T-helper 22 cell (primary cell): ENCODE data around the gene HMGCL.
"Not testable (repeated sequence)": the region's sequence is repeated elsewhere in the genome, so short reads cannot be mapped to it uniquely, and the experiment has no call there.

ENCODE experiments used
- DNase-seq: peaks from one replicate; pipeline ENCODE4 v3.0.0-alpha.2; 2020; ENCODE audit warnings: low read depth

Gene HMGCL

DNA sequence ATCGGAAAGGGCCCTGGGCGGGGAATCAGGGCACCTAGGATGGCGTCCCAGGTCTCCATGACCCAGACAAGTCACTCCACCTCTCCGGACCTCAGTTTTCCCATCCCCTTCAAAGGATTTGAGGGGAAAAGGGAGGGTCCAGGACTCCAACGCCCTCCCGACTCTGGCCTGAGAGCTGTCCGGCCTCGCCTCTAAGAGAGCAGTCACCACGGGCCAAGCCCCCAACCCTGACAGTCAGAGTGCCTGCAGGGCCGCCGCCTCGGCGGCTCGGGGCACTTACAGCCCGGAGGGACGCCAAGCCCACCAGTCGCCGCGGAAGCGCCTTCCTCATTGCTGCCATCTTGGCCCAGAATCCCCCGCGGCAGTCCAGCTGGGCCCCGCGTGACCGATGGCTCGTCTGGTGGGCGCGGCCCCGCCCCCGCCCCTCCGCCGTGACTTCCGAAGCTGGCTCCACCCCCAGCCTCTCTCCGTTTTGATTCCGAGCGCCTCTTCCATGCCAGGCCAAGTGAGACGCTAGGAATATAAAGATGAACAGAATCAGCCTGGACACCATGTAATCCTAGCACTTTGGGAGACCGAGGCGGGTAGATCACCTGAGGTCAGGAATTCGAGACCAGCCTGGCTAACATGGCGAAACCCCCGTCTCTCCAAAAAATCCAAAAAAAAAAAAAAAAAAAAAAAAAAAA lies at the start of gene HMGCL:
HMGCL (minus strand) TSS at position 354 of the 686 bp plus-strand sequence; CDS start at position 340, 14 bp downstream.
- DNase-seq = peak; percentile 79

DNA sequence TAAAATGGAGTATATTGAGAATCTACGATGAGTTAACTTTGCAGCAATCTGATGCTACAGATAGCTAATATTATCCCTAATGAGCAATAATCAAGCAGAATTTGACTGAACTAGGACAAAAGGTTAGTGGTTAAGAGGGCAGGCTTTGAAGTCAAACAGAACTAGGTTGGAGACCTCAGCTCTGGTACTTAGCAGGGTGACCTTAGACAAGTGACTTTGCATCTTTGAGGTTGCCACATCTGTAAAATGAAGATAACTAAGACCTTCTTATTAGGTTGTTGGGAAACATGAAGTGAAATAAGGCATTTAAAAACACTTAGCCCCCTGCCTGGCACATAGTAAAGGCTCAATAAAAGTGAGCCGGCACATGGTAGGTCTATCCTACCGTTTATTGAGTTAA lies 47.2 kb upstream of the HMGCL start:
- no peak for DNase-seq

DNA sequence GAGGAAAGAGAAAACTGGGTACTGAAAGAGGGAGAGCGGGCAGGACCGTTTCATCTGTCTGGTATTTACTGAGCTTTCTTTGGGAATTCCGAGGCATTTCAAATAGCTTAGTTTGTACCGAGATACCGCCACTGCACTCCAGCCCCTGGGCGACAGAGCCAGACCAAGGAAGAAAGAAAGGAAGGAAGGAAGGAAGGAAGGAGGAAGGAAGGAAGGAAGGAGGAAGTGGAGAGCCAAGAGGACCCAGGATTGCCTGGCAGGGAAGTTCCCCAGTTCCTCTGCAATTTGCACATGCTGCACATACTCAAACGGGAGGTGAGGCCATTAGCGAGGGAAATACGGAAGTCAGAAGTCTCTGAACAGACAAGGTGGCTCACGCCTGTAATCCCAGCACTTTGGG lies 43.8 kb upstream of the HMGCL start:
- no peak for DNase-seq

DNA sequence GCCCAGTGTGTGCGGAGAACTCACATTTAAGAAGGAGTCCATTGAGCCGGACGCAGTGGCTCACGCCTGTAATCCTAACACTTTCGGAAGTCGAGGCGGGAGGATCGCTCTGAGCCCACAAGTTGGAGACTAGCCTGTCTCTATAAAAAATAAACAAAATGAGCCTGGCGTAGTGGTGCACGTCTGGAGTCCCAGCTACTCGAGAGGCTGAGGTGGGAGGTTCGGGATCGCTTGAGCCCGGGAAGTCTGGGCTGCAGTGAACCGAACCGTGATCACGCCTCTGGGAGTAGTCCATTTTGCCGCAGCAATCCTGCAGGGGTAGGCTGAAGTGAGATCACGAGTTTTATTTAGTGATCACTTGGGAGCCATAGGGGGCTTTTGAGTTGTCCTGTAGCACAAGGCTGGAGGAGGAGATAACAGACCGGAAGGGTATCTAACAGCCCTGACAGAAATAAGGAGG lies 43.4 kb upstream of the HMGCL start:
- no peak for DNase-seq

DNA sequence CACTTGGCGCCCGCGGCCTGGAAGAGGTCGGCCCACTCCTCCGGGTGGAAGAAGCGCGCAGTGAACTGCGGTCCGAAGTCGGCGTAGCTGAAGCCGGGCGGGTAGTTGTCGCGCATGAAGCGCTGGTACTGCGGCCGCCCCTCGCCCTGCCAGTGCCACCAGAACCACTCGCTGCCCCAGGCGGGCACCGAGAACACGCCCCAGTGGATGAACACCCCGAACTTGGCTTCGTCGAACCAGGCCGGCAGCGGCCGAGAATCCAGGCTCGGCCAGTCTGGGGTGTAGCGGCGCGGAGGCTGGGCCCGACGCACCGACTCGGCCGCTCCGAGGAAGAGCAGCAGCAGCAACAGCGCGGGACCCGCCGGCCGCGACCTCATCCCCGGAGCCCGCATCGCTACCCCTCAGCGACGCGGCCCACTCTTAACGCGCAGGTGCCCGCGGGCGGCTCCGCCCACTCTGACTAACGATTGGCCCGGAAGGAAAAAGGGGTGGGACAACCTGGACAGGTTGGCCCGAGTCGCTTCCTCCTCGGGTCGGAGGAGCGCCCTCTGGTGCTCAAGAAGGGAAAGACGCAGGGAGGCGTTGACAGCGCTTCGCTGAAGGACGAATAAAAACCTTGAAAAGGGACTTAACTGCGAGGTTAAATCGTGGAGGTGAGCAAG lies 42.8 kb upstream of the HMGCL start, which contains the start of gene FUCA1:
FUCA1 (minus strand) TSS at position 396 of the 662 bp plus-strand sequence; CDS start at position 392, 4 bp downstream.
- DNase-seq = peak; percentile 91

DNA sequence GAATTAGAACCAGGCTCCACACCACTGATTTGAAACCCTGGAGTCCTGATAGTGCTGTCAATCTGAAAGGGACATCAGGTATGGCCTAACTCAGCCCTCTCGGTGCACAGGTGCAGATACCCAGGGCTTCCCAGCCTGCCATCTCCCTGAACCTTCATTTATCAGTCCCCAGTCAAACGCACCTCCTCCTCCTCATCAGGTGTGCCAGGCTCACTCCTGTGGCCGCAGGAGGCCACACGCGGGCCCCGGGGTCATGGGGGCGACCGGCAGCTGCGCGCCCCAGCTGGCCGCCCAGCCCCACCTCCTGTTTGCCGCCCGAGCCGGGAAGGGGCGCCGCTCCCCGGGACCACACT lies 42.3 kb upstream of the HMGCL start:
- DNase-seq = no peak

DNA sequence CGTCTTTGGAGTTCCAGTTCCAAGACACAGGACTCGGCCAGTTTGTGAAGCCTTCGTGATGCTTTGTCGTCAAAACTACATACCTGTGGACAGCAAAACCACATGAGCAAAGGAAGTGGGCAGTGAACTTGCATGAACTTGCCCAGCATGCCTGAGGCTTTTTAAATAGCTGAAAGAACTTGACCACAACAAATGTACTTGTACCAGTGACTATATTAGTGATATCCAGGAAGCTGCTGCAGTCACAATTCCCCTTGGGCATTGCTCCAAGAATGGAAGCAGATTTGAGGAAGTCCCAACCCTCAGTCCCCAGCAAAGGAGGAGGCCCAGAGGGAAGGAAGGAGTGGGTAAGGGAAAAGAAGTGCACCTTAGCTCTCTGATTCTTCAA lies 40.3 kb upstream of the HMGCL start:
- no peak for DNase-seq

DNA sequence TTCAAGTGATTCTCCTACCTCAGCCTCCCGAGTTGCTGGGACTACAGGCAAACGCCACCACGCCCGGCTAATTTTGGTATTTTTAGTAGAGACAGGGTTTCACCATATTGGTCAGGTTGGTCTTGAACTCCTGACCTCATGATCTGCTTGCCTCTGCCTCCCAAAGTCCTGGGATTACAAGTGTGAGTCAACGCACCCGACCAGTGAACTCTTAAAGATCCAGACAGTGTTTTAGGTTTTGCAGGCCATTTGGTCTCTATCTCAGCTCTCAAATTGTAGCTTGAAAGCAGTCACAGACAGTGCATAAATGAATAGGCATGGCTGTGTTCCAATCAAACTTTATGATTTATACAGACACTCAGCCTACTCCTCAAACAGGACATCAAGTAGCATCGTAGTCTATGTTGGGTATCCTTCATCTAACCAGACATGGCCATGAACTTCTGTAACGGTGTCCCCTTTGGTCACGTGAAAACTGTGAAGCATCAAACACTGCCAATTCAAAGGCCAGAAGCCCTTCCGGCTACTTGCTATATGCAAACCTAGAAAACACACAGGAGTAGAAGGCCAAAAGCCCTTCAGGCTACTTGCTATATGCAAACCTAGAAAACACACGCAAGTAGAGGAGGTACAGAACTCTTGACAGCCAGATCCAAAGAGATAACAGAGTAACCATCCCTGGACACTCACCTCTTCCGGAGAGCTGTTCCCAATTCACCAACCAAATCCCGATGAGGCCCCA lies 39.7 kb upstream of the HMGCL start:
- DNase-seq = no peak

DNA sequence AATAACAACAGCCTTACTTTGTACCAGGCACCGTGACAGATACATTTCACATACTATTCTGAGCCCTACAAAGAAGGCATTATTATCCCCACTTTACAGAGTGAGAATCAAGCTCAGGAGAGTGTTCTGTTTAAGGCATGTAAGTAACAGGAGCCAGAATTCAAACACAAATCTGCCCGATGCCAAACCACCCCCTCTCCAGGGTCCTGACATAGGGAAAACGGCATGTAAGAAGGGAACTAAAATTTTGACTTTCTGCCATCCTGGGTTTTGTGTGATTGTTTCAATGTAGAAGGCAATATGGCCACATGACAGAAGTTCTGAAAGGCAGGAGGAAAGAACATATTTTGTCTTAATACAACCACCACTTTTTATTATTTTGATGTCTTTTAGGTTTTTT lies 37.4 kb upstream of the HMGCL start:
- DNase-seq = no peak

DNA sequence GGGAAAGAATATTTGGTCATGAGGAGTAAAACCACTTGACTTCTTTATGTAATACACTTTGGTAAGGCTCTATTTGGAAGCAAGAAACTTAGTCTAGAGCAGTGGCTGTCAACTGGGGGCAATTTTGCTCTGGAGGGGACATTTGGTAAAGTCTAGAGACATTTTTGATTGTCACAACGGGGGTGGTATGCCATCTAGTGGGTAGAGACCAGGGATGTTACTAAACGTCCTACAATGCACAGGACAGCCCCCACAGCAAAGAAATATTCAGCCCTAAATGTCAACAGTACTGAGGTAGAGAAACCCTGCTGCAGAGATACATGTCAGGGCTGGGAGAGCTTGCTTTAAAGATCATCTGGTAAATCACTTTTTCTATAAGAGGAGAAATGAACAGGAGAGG lies 29.3 kb upstream of the HMGCL start:
- DNase-seq = no peak

DNA sequence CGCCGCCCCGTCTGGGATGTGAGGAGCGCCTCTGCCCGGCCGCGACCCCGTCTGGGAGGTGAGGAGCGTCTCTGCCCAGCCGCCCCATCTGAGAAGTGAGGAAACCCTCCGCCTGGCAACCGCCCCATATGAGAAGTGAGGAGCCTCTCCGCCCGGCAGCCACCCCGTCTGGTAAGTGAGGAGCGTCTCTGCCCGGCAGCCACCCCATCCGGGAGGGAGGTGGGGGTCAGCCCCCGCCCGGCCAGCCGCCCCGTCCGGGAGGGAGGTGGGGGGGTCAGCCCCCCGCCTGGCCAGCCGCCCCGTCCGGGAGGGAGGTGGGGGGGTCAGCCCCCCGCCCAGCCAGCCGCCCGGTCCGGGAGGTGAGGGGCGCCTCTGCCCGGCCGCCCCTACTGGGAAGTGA lies 27.9 kb upstream of the HMGCL start:
- DNase-seq = not testable (repeated sequence)

DNA sequence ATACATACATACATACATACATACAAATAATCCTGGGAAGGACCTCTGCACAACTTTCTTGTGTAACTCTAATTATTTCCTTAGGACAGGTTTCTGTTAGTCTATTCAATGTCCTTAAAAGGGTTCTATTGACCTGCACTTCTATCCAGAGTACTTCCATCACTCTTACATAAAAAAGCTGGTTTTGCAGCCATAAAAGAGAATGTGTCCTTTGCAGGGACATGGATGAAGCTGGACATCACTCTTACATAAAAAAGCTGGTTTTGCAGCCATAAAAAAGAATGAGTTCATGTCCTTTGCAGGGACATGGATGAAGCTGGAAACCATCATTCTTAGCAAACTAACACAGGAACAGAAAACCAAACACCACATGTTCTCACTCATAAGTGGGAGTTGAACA lies 26.2 kb upstream of the HMGCL start:
- not testable (repeated sequence) for DNase-seq

DNA sequence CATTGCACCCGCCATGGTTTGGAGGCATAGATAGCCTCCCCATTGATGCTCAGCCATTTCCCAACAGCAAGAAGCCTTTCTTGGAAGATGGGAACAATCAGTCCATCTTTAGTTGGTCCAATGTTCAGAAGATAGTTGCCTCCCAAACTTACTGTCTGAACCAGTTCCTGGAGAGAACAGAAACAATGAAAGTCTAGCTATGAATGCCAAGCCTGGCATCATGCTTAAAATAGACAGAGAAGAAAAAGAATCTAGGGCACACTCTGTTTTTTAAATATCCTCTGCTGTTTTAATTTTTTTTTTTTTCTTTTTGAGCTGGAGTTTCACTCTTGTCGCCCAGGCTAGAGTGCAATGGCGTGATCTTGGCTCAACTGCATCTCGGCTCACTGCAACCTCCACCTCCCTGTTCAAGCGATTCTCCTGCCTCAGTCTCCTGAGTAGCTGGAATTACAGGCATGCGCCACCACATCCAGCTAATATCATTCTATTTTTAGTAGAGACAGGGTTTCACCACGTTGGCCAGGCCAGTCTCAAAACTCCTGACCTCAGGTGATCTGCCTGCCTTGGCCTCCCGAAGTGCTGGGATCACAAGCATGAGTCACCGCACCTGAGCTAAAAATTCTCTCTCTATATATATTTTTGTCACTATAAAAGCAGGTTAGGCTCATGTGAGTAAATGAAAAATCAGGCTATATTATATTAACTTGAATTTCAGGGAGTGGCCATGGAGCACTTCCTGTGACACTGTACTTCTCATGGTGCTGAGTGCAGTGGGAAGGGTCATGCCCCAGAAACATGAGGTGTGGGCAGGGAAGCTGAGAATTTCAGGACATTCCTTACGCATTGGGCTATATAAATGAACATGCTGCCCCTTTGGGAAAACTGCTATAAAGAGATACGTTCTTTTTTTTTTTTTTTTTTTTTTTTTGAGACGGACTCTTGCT lies 23.7 kb upstream of the HMGCL start:
- no peak for DNase-seq

DNA sequence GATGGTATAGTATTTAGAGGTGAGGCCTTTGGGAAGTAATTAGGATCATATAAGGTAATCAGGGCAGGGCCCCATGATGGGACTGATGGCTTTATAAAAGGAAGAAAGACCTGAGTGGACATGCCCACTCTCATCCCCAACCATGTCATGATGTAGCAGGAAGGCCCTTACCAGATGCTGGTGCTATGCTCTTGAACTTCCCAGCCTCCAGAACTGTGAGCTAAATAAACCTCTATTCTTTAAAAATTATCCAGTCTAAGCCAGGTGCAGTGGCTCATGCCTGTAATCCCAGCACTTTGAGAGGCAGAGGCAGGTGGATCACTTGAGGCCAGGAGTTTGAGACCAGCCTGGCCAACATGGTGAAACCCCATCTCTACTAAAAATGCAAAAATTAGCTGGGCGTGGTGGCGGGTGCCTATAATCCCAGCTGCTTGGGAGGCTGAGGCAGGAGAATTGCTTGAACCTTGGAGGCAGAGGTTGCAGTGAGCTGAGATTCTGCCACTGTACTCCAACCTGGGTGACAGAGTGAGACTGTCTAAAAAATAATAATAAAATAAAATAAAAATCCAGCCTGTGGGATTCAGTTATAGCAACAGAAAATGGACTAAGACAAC lies 22.4 kb upstream of the HMGCL start:
- not testable (repeated sequence) for DNase-seq

DNA sequence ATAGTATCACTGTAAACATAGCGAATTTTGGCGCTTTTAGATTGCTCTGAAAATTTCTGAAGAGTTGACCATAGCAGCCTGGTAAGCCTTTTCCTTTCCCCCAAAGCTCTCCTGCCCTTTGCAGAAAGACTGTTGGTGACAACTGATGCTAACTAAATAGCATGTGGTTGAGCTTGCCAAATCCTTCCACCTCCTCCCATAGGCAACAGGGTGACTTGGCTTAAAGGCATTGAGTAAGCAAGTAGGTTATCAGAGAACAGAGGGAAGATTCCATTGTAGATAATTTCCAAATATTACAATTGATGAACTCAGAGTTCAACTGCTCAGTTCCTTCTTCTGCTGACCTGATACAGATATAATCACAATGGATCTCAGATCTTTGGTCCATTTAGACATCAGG lies 19.9 kb upstream of the HMGCL start:
- no peak for DNase-seq

DNA sequence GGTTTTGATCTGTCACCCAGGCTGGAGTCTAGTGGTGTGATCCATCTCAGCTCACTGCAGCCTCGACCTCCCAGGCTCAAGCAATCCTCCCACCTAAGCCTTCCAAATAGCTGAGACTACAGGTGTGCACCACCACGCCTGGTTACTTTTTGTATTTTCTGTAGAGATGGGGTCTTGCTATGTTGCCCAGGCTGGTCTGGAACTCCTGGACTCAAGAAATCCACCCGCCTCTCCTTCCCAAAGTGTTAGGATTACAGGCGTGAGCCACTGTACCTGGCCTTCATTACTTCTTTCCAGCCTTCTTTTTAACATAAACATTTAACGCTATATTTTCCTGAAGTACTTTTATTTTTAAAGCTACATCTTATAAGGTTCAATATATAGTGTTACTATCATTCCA lies 18.4 kb upstream of the HMGCL start:
- no peak for DNase-seq

DNA sequence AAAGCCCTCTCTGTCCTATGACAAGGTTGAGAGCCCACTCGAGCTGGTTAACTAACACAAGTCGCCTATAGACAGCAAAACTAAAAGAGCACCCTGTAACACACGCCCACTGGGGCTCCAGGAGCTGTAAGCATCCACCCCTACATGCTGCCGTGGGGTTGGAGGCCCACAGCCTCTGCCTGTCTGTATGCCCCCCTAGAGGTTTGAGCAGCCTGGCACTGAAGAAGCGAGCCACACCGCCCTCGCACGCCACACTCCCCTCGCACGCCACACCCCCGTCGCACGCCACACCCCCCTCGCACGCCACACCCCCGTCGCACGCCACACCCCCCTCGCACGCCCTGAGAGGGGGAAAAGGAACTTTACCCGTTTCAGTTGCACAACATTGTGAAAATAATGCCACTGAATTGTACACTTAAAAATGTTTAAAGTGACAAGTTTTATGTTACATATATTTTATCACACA lies 13.2 kb upstream of the HMGCL start:
- DNase-seq = peak; percentile 60

DNA sequence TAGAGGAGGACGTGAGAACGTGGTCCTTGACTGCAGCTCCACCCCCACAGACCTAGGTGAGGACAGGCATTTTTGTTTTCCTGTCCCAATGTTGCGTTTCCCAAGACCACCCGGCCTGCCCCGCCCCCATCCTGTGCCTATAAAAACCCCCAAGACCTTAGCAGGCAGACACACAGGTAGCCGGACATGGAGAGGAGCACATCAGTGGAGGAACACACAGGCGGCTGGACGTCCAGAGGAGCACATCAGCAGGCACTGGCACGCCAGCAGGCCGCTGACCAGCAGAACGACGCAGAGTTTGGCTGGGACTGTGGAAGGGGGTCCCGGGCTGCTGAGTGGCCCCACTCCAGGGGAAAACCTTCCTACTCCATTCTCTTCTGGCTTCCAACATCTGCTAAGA lies 12.7 kb upstream of the HMGCL start:
- DNase-seq = no peak

DNA sequence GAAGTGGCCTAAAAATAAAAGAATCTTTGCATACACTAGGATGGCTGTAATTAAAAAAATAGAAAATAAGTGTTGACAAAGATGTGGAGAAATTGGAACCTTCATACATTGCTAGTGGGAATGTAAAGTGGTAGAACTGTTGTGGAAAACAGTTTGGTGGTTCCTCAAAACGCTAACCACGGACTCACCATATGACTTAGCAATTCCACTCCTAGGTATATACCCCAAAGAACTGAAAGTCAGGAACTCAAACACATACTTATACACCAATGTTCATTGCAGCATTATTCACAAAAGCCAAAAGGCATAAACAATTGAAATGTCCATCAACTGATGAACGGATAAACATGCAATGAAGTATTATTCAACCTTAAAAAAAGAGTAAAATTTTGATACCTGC lies 10.8 kb upstream of the HMGCL start:
- DNase-seq = no peak

DNA sequence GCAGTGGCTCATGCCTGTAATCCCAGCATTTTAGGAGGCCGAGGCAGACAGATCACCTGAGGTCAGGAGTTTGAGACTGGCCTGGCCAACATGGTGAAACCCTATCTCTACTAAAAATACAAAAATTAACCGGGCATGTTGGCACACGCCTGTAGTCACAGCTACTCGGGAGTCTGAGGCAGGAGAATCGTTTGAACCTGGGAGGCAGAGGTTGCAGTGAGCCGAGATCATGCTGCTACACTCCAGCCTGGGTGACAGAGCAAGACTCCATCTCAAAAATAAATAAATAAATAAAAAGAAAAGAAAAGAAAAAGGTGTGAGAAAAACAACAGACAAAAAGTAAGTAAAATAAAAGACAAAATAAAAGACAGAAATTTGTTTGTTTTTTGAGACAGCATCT lies 8.9 kb upstream of the HMGCL start:
- DNase-seq = not testable (repeated sequence)

DNA sequence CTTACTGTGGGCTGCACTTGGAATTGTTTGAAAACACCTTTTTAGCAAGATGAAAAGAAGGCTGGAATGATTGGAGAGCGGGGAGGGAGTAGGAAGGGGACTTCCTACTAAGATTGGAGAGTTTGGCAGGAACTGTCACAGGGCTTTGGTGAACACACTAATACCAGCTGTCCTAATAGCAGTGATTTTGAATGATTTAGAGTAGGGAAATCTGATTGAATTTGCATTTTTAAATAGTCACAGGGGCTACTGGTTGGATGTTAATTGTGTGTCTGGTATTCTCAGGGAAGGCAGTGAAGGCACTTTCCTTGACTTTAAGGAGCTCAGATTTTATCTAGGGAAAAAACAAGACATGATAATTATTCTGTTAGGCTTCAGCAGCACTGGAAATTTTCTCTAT lies 2.5 kb upstream of the HMGCL start:
- no peak for DNase-seq
